LNCaP clone FGC (cell line): ENCODE results near the gene BTBD9.

Experiments
- DNase-seq: peaks from one replicate; pipeline ENCODE4 v3.0.0-alpha.2; 2011; ENCODE audit warnings: low read depth
- H3K4me3 ChIP-seq: 2 replicates; pipeline ENCODE4 v1.5.1; 2011; ENCODE audit warnings: mild to moderate bottlenecking, low read depth, low read length, control low read depth
- TF ChIP-seq, protein P1 (sequence below): IDR thresholded peaks from 2 replicates; pipeline ENCODE4 v1.5.1; 2012; ENCODE audit warnings: mild to moderate bottlenecking; ENCODE audit not compliant: control insufficient read depth, insufficient read depth; ENCODE audit errors: extremely low read depth

BTBD9 gene

GRCh38 chr6:38495922-38496635 is 143.7 kb downstream of the BTBD9 start:
- TF ChIP-seq, protein P1, sequence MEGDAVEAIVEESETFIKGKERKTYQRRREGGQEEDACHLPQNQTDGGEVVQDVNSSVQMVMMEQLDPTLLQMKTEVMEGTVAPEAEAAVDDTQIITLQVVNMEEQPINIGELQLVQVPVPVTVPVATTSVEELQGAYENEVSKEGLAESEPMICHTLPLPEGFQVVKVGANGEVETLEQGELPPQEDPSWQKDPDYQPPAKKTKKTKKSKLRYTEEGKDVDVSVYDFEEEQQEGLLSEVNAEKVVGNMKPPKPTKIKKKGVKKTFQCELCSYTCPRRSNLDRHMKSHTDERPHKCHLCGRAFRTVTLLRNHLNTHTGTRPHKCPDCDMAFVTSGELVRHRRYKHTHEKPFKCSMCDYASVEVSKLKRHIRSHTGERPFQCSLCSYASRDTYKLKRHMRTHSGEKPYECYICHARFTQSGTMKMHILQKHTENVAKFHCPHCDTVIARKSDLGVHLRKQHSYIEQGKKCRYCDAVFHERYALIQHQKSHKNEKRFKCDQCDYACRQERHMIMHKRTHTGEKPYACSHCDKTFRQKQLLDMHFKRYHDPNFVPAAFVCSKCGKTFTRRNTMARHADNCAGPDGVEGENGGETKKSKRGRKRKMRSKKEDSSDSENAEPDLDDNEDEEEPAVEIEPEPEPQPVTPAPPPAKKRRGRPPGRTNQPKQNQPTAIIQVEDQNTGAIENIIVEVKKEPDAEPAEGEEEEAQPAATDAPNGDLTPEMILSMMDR: no peak
- DNase-seq: no peak

GRCh38 chr6:38495518-38495917 is 144.2 kb downstream of the BTBD9 start:
- DNase-seq: no peak
- TF ChIP-seq, protein P1: no peak
- no peak overlapping the region for H3K4me3 ChIP-seq

More at GRCh38 chr6:38495922-38496635, 143.7 kb downstream of the BTBD9 start:
- no peak overlapping the region for H3K4me3 ChIP-seq

DNA sequence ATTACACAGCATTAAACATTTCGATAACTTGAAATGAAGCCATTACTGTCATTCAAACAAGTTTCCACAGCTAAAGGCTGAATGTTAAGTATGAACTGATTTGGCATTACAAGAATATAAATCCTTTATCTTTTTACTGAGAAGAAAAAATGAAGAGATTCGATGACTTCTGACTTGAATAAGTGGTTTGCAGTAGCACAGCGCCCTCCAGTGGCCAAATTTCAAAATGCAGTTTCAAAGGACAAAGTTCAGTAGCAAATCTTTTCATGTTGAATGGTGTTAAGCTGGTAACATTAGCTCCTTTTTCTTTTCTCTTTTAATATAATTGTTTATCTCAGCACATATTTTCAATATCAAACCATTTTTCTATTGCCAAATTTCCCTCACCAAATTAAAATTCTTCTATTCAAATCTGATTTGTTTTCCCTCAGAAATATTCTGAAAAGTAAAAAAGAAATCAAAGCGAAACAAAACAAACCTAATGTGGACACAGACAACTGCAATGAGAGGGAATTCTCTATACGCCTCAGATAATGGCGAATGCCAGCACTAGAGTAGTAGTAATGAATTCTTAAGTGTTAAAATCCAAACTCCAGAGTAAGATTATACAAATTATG is 145.7 kb downstream of the BTBD9 start:
- DNase-seq: peak; percentile 46
- H3K4me3 ChIP-seq: no peak overlapping the region
- TF ChIP-seq, protein P1: peak; percentile 79

DNA sequence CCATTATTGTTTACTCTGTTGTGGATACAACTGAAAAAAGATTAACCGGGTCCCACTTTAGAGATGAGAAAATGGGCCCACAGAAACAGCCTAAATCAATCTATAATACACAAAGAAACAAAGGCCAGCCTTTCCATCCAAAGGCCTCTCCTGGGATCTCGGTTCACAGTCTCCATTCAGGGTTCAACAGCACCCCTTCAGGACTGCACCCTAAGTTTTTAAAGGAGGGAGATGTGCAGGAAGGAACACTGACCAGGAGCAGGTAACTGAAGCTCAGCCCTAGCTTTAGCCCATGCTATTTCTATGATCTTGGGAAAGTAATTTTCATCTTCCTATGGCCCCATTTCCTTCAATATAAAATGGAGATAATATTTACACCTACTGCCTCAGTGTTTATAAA is 147.7 kb downstream of the BTBD9 start:
- no peak for DNase-seq
- TF ChIP-seq, protein P1: no peak
- H3K4me3 ChIP-seq: no peak overlapping the region

DNA sequence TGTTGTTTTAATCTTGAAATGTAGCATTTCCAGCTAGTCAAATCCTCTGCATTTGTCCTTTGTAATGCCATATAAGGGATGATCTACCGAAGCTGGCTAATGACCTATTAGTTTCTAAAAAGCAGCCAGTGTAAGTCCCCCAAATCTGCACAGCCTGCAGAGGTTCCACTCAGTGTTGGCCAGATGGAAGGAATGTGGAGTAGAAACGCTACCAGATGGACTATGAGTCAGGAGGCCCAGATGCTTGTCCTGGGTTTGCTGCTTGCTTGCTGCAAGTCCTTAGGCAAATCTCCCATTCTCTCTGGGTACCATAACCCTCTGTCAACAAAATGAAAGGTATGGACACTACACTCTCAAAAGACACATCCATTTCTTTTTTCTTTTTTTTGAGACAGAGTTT is 149.8 kb downstream of the BTBD9 start:
- no peak for DNase-seq
- TF ChIP-seq, protein P1: 0 out of 2 replicates have a peak, but pooled peaks have one; percentile 1
- H3K4me3 ChIP-seq: no peak overlapping the region

DNA sequence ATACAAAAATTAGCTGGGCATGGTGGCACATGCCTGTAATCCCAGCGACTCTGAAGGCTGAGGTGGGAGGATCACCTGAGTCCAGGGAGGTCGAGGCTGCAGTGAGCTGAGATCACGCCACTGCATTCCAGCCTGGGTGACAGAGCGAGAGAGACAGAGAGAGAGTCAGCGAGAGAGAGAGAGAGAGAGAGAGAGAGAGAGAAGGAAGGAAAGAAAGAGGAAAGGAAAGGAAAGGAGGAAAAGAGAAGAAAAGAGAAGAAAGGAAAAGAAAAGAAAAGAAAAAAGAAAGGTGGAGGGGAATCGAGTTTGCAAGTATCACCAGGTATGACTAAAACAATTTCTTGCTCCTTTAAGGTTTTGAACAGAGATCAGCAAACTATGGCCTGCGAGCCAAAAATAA is 152.3 kb downstream of the BTBD9 start:
- H3K4me3 ChIP-seq: no peak overlapping the region
- TF ChIP-seq, protein P1: no peak
- DNase-seq: no peak
